Large intestine (tissue), 3 donors: ENCODE measurements around the gene ADTRP. TPM values are rescaled to one million over a fixed set of nuclear protein-coding genes. Genes with fewer than 3 reads are reported as not detected.

ENCODE experiments used
- DNase-seq, 2 donors: peaks; one replicate each; pipeline versions ENCODE4 v3.0.0 to v3.0.0-alpha.2; 2013
- H3K27ac ChIP-seq: one replicate; pipeline ENCODE4 v1.5.1; 2013; ENCODE audit warnings: low read length
- H3K27me3 ChIP-seq: 2 replicates; pipeline ENCODE4 v1.6.1; 2013; ENCODE audit warnings: low read length; ENCODE audit not compliant: control insufficient read depth, insufficient read depth
- H3K36me3 ChIP-seq: 2 replicates; pipeline ENCODE4 v1.6.1; 2013; ENCODE audit warnings: low read length; ENCODE audit not compliant: control insufficient read depth, insufficient read depth
- H3K4me1 ChIP-seq: one replicate; pipeline ENCODE4 v1.6.1; 2013; ENCODE audit warnings: low read length; ENCODE audit not compliant: control insufficient read depth, insufficient read depth
- H3K4me3 ChIP-seq: one replicate; pipeline ENCODE4 v1.5.1; 2013; ENCODE audit warnings: low read length
- H3K9me3 ChIP-seq: one replicate; pipeline ENCODE4 v1.6.1; 2013; ENCODE audit warnings: mild to moderate bottlenecking, low read depth, low read length, moderate library complexity; ENCODE audit not compliant: control insufficient read depth
- WGBS: methylation state at CpG from one replicate; pipeline ENCODE4 v1.1.5; 2013; ENCODE audit warnings: low lambda C conversion rate; ENCODE audit not compliant: insufficient coverage; 5-methylcytosine and 5-hydroxymethylcytosine counted together
- polyA plus RNA-seq: library from polyadenylated mRNA; unstranded; fragments of 120-200 nt; gene quantifications from one replicate; pipeline ENCODE4 v1.2.1, GENCODE V29; 2013

Gene ADTRP
- polyA plus RNA-seq, 1 donor, result 24.3 TPM

DNA sequence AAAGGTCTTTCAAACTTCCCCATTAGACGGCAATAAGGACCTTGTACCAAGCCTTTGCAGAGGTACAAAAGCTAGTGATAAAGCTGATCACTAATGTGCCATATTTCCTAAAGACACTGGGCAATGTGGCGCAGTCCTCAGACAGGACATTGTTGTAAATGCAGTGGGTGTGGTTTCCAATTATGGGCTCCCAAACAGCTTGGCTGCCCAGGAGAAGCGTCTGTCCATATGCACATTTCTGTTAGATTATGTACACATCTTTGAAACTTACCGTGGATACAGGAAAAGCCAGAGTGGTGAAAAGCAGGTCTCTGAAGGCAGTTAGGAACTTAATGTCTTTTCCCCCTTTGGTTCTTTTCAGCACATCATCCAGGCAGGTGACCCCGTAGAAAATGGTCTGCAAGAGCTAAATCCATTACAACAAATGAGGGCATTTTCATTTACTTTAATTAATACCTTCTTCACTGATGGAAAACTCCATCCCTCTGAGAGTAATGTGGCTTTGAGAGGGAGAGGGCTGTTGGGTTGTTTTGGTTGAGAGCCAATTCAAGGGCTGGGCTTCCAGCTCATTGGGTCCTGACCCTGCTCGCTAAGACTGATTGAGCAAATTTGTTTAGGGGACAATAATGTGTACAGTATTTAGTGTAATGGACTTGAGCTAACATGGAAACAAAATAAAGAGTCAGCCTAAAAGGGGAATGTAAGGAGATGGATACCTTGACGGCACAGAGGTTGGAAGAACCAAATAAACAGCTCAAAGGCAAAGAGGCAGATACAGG, 10.4 kb downstream of the ADTRP start:
- H3K36me3 ChIP-seq, result no peaks in the 10 kb centered on the region
- no peaks in the 10 kb centered on the region for H3K9me3 ChIP-seq
- no peaks in the 10 kb centered on the region for H3K27me3 ChIP-seq
- no CpG with 5 or more reads among the region's 7 CpGs for WGBS
- H3K4me3 ChIP-seq, result no peak overlapping the region
- no peak overlapping the region for H3K27ac ChIP-seq
- no peak for DNase-seq
- H3K4me1 ChIP-seq, result peaks cover 43% of the 10 kb centered on the region

DNA sequence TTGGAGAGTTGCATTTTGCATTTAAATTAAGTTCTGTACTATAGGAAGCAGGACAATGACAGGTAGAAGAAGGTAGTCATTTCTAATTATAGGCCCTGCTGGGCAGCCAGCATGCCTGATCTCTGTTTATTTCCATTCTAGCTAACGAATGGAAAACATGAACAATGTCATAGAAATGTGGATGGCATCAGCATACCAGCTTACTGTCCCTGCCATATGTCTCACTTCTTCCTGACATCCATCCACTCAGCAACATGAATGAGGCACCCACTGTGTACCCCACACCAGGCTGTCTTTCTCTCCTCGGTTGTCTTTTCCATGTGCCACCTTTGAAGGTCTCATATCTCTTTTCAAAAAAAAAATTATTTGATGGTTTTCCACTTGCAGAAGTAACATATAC, 11.1 kb downstream of the ADTRP start:
- H3K36me3 ChIP-seq, result no peaks in the 10 kb centered on the region
- DNase-seq, result no peak
- H3K4me3 ChIP-seq, result no peak overlapping the region
- H3K9me3 ChIP-seq, result no peaks in the 10 kb centered on the region
- 100% methylated on average over 1 of the region's 2 CpGs for WGBS
- peaks cover 49% of the 10 kb centered on the region for H3K4me1 ChIP-seq
- no peaks in the 10 kb centered on the region for H3K27me3 ChIP-seq
- no peak overlapping the region for H3K27ac ChIP-seq

DNA sequence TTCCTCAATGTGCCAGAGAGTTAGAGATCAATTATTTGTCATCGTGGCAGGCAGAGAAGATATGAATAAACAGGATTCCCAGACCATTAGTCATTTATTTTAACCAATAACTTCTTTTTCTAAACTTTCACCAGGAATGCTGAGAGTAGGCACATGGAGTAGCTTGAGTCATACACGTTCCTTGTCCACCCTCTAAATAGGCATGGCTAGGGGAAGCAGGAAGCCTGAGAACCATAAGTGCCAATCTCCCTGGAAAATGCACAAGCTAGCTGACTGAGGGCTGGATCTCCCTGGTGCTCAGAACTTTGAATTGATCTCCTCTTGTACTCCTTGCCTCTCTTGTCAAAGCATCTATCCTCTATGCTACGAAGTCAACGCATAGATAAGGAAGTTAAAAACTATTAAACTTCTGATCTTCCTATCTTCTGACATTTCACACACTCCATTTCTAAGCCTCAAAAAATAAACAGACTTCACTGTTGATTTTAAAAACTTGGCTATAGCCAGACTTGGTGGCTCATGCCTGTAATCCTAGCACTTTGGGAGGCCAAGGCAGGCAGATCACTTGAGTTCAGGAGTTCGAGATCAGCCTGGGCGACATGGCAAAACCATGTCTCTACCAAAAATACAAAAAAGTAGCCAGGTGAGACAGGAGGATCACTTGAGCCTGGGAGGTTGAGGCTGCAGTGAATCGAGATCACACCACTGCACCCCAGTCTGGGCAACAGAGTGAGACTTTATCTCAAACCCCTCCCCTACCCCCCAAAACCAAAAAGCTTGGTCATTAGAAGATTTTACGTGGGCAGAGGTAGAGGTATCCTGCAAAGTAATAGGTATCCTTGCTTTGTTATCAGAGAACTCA, 11.8 kb downstream of the ADTRP start:
- WGBS, result no CpG with 5 or more reads among the region's 8 CpGs
- Histone ChIP-seq H3K4me3 (no peak overlapping the region), H3K27ac (no peak overlapping the region), H3K27me3 (no peaks in the 10 kb centered on the region), H3K36me3 (no peaks in the 10 kb centered on the region), H3K4me1 (peaks cover 55% of the 10 kb centered on the region), H3K9me3 (no peaks in the 10 kb centered on the region)
- no peak for DNase-seq

- WGBS, result 94% methylated on average over 2 of the region's 2 CpGs
- Histone ChIP-seq H3K9me3 (no peaks in the 10 kb centered on the region), H3K4me1 (peaks cover 56% of the 10 kb centered on the region), H3K36me3 (no peaks in the 10 kb centered on the region), H3K4me3 (no peak overlapping the region), H3K27ac (no peak overlapping the region), H3K27me3 (no peaks in the 10 kb centered on the region)
- DNase-seq, result no peak
Measured at GRCh38 chr6:11766043-11766442, 12.6 kb downstream of the ADTRP start.

DNA sequence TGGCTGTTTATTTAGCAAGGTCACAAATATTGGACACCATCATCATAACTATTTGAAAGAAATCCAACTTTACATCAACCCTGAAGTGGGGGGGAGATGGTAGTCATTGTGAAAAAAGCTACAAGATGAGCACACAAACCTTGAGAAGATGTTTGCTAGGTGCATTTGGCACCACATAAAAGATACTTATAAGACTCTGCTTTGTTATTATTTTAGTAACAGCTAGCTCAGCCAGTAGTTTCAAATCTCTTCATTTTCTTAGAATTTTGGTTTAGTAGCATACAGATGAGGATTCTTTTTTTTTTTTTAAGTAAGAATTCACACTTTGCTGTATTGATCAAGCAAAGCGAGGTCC, 14.4 kb downstream of the ADTRP start:
- WGBS, result no CpG with 5 or more reads among the region's 1 CpG
- Histone ChIP-seq H3K9me3 (no peaks in the 10 kb centered on the region), H3K4me1 (peaks cover 58% of the 10 kb centered on the region), H3K27me3 (no peaks in the 10 kb centered on the region), H3K4me3 (no peak overlapping the region), H3K36me3 (no peaks in the 10 kb centered on the region), H3K27ac (peak overlapping the region; percentile 85)
- DNase-seq, result no peak

- Histone ChIP-seq H3K4me3 (no peak overlapping the region), H3K4me1 (peaks cover 57% of the 10 kb centered on the region), H3K27me3 (no peaks in the 10 kb centered on the region), H3K36me3 (no peaks in the 10 kb centered on the region), H3K27ac (peak overlapping the region; percentile 85), H3K9me3 (no peaks in the 10 kb centered on the region)
- DNase-seq, result peak in 1 of 2 donors; percentile 78
- WGBS, result no CpG with 5 or more reads among the region's 4 CpGs
Measured at GRCh38 chr6:11763460-11764249, 14.9 kb downstream of the ADTRP start.

DNA sequence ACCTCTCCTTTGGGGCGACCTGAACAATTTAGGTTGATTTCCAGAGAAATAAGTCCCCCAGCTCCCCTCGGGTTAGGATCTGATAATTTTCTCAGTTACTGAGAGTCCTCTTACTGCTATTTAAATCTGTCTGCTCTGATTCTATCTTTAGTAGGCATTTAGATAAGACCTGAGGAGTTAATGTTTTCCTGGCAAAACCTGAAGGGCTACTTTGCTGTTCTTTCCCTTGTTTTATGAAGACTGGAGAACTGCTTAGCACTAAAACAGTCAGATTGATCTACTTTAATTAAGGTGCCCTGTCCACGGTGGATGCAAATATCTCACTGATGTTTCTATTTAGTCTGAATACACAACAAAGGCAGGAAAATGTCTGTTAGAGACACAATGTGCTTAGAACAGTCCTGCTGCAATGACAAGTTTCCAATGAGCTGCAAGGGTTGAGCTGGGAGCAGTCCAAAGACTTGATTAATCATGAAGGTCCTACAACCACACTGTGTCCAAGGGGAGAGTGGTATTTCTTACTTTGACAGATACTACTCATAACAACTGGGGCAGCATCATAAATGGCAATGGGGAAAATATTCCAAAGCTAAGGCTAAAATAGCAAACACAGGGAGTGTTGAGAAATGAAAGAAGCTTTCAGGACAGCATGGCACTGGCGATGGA, 15.7 kb downstream of the ADTRP start:
- H3K36me3 ChIP-seq, result no peaks in the 10 kb centered on the region
- peak in 1 of 2 donors; percentile 66 for DNase-seq
- peak overlapping the region; percentile 85 for H3K27ac ChIP-seq
- peaks cover 56% of the 10 kb centered on the region for H3K4me1 ChIP-seq
- H3K4me3 ChIP-seq, result no peak overlapping the region
- H3K9me3 ChIP-seq, result no peaks in the 10 kb centered on the region
- 0% methylated on average over 1 of the region's 4 CpGs for WGBS
- H3K27me3 ChIP-seq, result no peaks in the 10 kb centered on the region

DNA sequence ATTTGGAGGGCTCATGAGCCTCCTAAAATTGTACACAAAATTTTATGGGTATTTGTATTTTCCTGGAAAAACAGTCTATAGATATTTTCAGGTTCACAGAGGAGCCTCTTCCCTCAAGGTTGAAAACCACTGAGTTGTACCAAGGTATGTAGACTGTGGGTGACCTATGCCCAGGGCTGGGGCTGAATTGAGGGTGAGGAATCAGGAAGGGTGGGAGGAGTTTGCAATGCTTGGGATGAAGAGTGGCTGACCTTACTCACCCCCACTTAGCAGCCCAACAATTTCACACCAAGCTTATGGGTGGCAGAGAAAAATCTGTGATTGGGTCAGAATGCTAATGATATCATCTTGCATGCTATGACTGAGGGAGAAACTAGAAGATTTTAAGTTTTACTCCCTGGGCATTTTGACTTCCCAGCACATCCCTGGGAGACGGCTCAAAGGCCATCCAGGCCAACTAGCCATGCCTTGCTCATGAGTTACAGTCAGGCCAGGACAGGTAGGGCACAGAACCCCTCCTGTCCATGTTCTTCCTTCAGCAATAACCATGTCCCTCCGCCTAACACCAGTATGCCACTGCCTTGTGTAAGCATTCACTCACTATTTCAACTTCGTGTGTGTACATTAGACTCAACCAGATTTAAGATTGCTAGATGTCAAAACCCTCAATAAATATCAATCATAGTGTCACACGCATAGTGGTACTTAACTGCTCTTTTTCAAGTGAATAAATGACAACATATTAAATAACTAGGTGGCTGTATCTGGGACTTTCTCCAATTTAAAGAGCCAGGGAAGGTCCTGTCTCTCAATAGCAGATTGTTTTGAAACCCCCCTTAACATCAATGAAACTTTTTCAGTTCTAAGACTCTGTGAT, 16.6 kb downstream of the ADTRP start:
- WGBS, result no CpG with 5 or more reads among the region's 4 CpGs
- Histone ChIP-seq H3K4me1 (peaks cover 55% of the 10 kb centered on the region), H3K9me3 (peaks cover 2% of the 10 kb centered on the region), H3K27ac (peak overlapping the region; percentile 85), H3K36me3 (no peaks in the 10 kb centered on the region), H3K27me3 (no peaks in the 10 kb centered on the region), H3K4me3 (no peak overlapping the region)
- peak; percentile 77 to 89 for DNase-seq

DNA sequence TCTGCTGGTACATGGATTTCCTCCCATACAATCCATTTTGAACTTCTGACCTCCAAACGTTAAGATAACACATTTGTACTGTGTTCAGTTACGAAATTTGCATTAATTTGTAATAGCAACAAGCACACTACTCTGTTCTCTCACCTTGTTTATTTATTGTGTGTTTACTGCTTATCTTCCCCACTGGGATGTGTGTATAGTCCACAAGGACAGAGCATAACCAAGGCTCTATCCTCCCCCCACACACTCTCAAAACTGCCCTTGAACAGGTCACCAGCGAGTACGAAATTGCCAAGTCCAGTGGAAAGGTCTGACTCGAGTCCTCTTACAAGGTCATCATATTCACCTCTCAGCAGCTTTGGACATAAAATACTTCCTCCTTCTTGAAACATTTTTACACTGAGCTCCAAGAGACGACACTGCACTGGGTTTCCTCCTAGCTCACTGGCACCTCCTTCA, 18.6 kb downstream of the ADTRP start:
- Histone ChIP-seq H3K27me3 (no peaks in the 10 kb centered on the region), H3K36me3 (no peaks in the 10 kb centered on the region), H3K9me3 (peaks cover 2% of the 10 kb centered on the region), H3K4me1 (peaks cover 55% of the 10 kb centered on the region), H3K27ac (peak overlapping the region; percentile 85), H3K4me3 (no peak overlapping the region)
- peak in 1 of 2 donors; percentile 62 for DNase-seq
- WGBS, result no CpG with 5 or more reads among the region's 6 CpGs
